K562 (cell line): ENCODE results near the gene SLC35G6. TPM values are rescaled to one million over a fixed set of nuclear protein-coding genes. Genes with fewer than 3 reads are reported as not detected.

Experiments
- CBX5 ChIP-seq: IDR thresholded peaks from 2 replicates; pipeline ENCODE4 v1.6.1; 2014; ENCODE audit warnings: low read depth, borderline replicate concordance
- CCAR2 ChIP-seq: fragments of 200-400 bp; formaldehyde crosslinking; IDR thresholded peaks from 2 replicates; pipeline ENCODE4 v1.6.1; 2017; ENCODE audit warnings: mild to moderate bottlenecking, low read depth, low read length
- MAZ ChIP-seq, 2 experiments: fragments of 450-650 bp in 1 of 2; sonication (generic) in 1 of 2; formaldehyde crosslinking; IDR thresholded peaks in 1 of 2; conservative IDR thresholded peaks in 1 of 2; 2 replicates each; pipeline versions ENCODE4 v1.4.0 to v1.5.0; 2020; ENCODE audit warnings: mild to moderate bottlenecking in 1 of 2, missing genetic modification reagents in 1 of 2
- SREBF1 ChIP-seq: fragments of 150-350 bp; IDR thresholded peaks from 2 replicates; pipeline ENCODE4 v1.6.1; 2014; ENCODE audit warnings: antibody characterized with exemption, low read depth, low read length, borderline replicate concordance
- ZBTB17 ChIP-seq: fragments of 450-650 bp; formaldehyde crosslinking; IDR thresholded peaks from 2 replicates; pipeline ENCODE4 v1.4.0; 2020; ENCODE audit warnings: mild to moderate bottlenecking
- ZBTB40 ChIP-seq, 2 experiments: fragments of 450-650 bp in 1 of 2; sonication (generic) in 1 of 2; formaldehyde crosslinking in 1 of 2; IDR thresholded peaks; 2 replicates each; pipeline versions ENCODE4 v1.7.1 to v1.9.0; 2016 to 2022; ENCODE audit warnings: inconsistent platforms in 1 of 2, mild to moderate bottlenecking in 1 of 2, missing genetic modification reagents in 1 of 2
- ZFP36 ChIP-seq: fragments of 150-350 bp; IDR thresholded peaks from 2 replicates; pipeline ENCODE4 v1.6.1; 2018; ENCODE audit warnings: low read length, low read depth; ENCODE audit not compliant: partially characterized antibody
- polyA plus RNA-seq, 8 experiments: library from polyadenylated mRNA; depleted of rRNA in 4 of 8; stranded (reverse) in 5 of 8; unstranded in 3 of 8; fragments of >200 nt; fragmentation: Nextera tagmentation in 2 of 8; fragmentation: Illumina TruSeq in 1 of 8; extraction: Ambion mirVana in 2 of 8; extraction: Trizol in 1 of 8; gene quantifications; 2 replicates each; pipeline versions ENCODE4 v1.2.1 to v1.2.3, GENCODE V29; 2011 to 2014; ENCODE audit warnings: inconsistent platforms in 1 of 8, missing spikeins in 1 of 8
- total RNA-seq, 7 experiments: library from RNA; depleted of rRNA in 6 of 7; stranded (reverse); fragments of >200 nt in 6 of 7; fragmentation: Illumina TruSeq in 2 of 7; extraction: Trizol in 2 of 7; gene quantifications; 2 replicates each; pipeline versions ENCODE4 v1.2.1 to v1.2.3, GENCODE V29; 2011 to 2021; ENCODE audit warnings: low replicate concordance in 1 of 7
- TF ChIP-seq, protein P1 (sequence below): fragments of 450-650 bp; IDR thresholded peaks from 2 replicates; pipeline ENCODE4 v1.6.1; 2016; ENCODE audit warnings: low read depth, mild to moderate bottlenecking, moderate library complexity
- TF ChIP-seq, protein P2 (sequence below): conservative IDR thresholded peaks from 2 replicates; pipeline ENCODE4 v1.6.1; 2011; ENCODE audit warnings: low read depth, mild to moderate bottlenecking, low read length; ENCODE audit not compliant: control insufficient read depth
- TF ChIP-seq, protein P3 (sequence below), 2 experiments: fragments of 450-650 bp; IDR thresholded peaks; 2 replicates each; pipeline ENCODE4 v1.6.1; 2016

SLC35G6 gene
- total and polyA plus RNA-seq, 9 of the 15 experiments (the other 6 are each of a cell fraction or from before 2014, with no cell fraction given) = not detected

DNA sequence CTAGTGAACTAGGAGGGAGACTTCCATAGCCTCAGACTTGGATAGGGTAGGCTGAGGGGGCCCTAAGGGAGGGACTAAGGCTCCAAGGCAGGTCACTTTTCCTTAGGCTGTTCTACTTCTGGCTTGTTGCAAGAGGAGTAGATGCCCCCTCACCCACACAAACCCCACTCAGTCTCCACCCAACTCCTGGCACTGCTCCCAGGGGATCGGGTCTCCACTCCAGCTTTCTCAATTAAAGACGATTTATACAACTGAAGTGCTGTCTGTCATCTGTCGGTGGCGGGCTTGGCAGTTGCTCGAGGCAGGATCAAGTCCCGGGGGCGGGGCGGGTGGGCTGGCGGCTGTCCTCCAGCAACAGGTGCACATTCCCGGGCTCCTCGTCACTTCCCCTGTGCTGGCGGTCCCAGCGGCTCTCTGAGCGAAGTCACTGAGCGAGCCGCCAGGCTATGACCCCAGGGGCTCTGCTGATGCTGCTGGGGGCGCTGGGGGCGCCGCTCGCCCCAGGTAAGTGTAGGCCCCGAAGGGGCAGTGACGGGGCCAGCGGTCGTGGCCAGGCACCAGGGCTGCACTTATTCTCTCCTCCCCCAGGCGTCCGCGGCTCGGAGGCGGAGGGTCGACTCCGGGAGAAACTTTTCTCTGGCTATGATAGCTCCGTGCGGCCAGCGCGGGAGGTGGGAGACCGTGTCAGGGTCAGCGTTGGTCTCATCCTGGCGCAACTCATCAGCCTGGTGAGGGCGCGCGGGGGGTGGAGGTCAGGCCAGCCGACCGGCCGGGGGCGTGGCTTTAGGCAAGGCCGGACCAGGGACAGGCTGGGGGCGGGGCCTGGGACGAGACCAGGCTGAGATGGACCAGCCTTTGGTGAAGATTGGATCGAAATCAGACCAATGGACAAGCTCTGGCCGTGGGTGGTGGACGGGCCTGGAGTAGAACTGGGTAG is 36.3 kb upstream of the SLC35G6 start, which contains the start of gene CHRNB1 (continued):
- TF ChIP-seq ZBTB40 (IDR thresholded peaks at IDR 0.05) (no peak), ZBTB40 (CRISPR knock-in tag; IDR thresholded peaks at IDR 0.05) (no peak), SREBF1 (no peak), CCAR2 (no peak), CBX5 (no peak), ZBTB17 (CRISPR knock-in tag) (peak; percentile 96), ZFP36 (no peak), MAZ (CRISPR knock-in tag; conservative IDR thresholded peaks at IDR 0.05 in 1 of 2, IDR thresholded peaks at IDR 0.05 in 1 of 2) (peak; percentile 19 to 31; a peak in 3 of 4 replicates)
- TF ChIP-seq, protein P1, sequence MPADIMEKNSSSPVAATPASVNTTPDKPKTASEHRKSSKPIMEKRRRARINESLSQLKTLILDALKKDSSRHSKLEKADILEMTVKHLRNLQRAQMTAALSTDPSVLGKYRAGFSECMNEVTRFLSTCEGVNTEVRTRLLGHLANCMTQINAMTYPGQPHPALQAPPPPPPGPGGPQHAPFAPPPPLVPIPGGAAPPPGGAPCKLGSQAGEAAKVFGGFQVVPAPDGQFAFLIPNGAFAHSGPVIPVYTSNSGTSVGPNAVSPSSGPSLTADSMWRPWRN = no peak
- TF ChIP-seq, protein P2, sequence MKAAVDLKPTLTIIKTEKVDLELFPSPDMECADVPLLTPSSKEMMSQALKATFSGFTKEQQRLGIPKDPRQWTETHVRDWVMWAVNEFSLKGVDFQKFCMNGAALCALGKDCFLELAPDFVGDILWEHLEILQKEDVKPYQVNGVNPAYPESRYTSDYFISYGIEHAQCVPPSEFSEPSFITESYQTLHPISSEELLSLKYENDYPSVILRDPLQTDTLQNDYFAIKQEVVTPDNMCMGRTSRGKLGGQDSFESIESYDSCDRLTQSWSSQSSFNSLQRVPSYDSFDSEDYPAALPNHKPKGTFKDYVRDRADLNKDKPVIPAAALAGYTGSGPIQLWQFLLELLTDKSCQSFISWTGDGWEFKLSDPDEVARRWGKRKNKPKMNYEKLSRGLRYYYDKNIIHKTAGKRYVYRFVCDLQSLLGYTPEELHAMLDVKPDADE = no peak
- TF ChIP-seq, protein P3, sequence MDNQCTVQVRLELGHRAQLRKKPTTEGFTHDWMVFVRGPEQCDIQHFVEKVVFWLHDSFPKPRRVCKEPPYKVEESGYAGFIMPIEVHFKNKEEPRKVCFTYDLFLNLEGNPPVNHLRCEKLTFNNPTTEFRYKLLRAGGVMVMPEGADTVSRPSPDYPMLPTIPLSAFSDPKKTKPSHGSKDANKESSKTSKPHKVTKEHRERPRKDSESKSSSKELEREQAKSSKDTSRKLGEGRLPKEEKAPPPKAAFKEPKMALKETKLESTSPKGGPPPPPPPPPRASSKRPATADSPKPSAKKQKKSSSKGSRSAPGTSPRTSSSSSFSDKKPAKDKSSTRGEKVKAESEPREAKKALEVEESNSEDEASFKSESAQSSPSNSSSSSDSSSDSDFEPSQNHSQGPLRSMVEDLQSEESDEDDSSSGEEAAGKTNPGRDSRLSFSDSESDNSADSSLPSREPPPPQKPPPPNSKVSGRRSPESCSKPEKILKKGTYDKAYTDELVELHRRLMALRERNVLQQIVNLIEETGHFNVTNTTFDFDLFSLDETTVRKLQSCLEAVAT (IDR thresholded peaks at IDR 0.05) = peak in 1 of 2 experiments; percentile 88; a peak in 2 of 4 replicates
